Lower leg skin (tissue), 3 donors: ENCODE measurements around the gene LRFN2.

ENCODE experiments used
- POLR2A ChIP-seq, 2 donors: fragments of 450-650 bp; IDR thresholded peaks; one replicate each; pipeline ENCODE4 v1.6.1; 2016 to 2017; ENCODE audit warnings: antibody characterized with exemption in 2 of 2, mild to moderate bottlenecking in 1 of 2, moderate library complexity in 1 of 2
- TF ChIP-seq, protein P1 (sequence below), 3 donors: fragments of 450-650 bp; IDR thresholded peaks; one replicate each; pipeline ENCODE4 v1.5.1; 2016; ENCODE audit warnings: antibody characterized with exemption in 3 of 3, mild to moderate bottlenecking in 3 of 3, moderate library complexity in 2 of 3

- no peak for TF ChIP-seq POLR2A (IDR thresholded peaks at IDR 0.05)
- TF ChIP-seq, protein P1, sequence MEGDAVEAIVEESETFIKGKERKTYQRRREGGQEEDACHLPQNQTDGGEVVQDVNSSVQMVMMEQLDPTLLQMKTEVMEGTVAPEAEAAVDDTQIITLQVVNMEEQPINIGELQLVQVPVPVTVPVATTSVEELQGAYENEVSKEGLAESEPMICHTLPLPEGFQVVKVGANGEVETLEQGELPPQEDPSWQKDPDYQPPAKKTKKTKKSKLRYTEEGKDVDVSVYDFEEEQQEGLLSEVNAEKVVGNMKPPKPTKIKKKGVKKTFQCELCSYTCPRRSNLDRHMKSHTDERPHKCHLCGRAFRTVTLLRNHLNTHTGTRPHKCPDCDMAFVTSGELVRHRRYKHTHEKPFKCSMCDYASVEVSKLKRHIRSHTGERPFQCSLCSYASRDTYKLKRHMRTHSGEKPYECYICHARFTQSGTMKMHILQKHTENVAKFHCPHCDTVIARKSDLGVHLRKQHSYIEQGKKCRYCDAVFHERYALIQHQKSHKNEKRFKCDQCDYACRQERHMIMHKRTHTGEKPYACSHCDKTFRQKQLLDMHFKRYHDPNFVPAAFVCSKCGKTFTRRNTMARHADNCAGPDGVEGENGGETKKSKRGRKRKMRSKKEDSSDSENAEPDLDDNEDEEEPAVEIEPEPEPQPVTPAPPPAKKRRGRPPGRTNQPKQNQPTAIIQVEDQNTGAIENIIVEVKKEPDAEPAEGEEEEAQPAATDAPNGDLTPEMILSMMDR (IDR thresholded peaks at IDR 0.05), result no peak
These were observed 44.6 kb upstream of the LRFN2 start for GRCh38 chr6:40631744-40632143.
